DMS79 (cell line): ENCODE results near the gene ELOVL1.
"Not testable (repeated sequence)": the region's sequence is repeated elsewhere in the genome, so short reads cannot be mapped to it uniquely, and the experiment has no call there.

ENCODE experiments used
- DNase-seq: peaks from one replicate; lab custom pipeline; 2025; lab: John Stamatoyannopoulos, UW

Gene ELOVL1

GRCh38 chr1:43367904-43368645 lies at the start of gene ELOVL1:
Gene ELOVL1, minus strand, starts transcription at chr1:43368011. Its CDS starts 2,402 bp downstream, at chr1:43365609.
- peak; percentile 80 for DNase-seq

- no peak for DNase-seq
These were observed 48.1 kb upstream of the ELOVL1 start for GRCh38 chr1:43415901-43416300.

- no peak for DNase-seq
These were observed 46.9 kb upstream of the ELOVL1 start for GRCh38 chr1:43414634-43415223.

- not testable (repeated sequence) for DNase-seq
These were observed 45.6 kb upstream of the ELOVL1 start for GRCh38 chr1:43413426-43413825.

DNA sequence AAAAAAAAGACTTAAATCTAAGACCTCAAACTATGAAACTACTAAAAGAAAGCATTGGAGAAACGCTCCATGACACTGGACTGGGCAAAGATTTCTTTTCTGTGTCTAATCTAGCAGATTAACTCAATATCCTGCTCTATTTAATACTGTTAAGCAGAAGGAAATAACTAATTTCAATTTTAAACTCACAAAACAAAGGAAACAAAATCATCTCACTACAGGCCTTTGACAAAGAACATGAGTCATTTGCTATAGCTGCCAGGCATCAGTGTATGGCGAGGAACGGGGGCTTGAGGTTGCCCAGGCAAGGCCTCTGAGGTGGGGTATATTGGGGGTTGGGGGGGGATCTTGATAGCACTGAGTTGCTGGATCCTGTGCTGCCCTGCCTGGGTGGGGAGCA lies 42.8 kb upstream of the ELOVL1 start:
- DNase-seq = no peak

DNA sequence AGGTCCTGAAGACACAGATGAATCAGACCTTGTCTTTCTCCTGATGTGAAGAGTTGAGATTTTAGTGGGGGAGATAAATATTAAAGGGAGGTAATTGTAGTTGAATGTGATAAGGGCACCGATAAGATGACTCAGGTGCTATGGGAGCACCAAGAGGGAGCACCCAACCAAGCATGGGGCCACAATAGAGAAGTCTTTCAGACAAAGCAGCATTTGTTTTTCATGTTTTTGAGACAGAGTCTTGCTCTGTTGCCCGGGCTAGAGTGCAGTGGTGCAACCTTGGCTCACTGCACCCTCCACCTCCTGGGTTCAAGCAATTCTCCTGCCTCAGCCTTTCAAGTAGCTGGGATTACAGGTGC lies 38.0 kb upstream of the ELOVL1 start:
- no peak for DNase-seq

- no peak for DNase-seq
These were observed 37.5 kb upstream of the ELOVL1 start for GRCh38 chr1:43405219-43405875.

DNA sequence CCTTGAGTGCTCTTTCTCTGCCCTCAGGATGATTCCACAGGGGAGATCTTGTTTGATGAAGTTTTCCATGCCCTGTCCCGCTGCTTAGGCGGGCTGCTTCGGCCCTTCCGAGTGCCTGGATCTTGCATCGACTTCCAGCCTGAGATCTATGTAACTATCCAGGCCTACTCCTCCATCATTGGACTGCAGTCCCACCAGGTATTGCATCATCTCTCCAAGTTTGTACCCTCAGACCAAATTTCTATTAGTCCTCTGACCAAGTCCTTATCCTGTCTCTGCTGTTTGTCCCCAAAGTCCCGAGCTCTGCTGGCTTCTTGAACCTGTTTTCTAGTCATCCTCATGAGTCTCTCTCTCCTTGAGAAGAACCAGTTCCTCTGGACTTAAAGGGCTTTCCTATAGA lies 36.5 kb upstream of the ELOVL1 start:
- no peak for DNase-seq

DNA sequence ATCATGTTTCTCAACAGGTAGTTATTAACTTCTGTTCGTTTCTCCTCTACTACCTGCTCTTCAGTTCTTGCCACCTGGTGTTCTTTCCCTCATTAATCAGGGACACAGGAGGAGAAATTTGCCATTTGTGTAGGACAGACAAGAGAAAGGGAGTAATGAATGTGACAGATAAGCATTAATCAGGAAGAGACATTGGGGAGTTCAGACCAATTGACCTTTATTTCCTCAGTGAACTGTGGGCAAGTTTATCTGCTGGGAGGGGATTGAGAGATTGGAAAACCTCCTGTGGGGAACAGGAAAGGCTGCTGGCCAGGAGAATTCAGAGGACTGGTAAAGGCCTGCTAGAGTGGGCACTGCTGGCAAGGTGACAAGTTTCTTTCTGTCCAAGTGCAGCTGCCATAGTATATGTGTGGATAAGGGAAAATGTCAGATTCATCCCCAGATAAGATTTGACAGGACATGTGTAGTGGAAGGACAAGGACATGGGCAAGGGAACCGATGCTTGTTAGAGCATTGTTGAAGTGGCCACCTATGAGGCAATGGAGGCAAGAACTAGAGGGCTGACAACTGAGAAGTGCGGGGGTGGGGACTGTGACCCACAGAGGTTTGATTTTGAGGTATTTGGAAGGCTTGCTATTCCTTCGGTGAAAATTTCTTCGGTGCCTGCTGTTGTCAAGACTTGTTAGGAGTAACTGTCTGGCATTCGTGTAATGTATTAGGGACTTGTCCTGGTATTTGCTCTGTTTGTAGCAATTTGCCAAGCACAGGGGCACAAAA lies 34.5 kb upstream of the ELOVL1 start:
- DNase-seq = peak; percentile 17

GRCh38 chr1:43400441-43400840 lies 32.6 kb upstream of the ELOVL1 start:
- DNase-seq = not testable (repeated sequence)

DNA sequence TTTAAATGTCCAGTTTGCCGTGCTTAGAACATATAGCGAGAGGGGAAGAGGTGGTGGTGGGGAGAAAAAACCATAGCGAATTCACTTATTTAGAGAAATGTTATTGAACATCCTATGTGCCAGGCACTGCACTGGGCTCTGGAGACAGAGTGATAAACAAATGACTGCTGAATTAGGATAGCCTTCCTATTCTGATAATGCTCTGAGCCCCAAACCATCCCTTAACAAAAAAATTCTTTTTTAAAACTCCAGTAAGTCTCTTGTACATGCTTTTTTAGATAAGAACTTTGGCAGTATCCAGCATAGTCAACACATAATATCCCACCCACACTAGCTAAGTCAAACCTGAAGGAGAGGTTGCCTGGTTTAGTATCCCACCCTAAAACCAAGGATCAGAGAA lies 30.4 kb upstream of the ELOVL1 start:
- no peak for DNase-seq

GRCh38 chr1:43396059-43396458 lies 28.2 kb upstream of the ELOVL1 start:
- DNase-seq = peak; percentile 85

GRCh38 chr1:43395523-43395922 lies 27.7 kb upstream of the ELOVL1 start:
- DNase-seq = no peak

DNA sequence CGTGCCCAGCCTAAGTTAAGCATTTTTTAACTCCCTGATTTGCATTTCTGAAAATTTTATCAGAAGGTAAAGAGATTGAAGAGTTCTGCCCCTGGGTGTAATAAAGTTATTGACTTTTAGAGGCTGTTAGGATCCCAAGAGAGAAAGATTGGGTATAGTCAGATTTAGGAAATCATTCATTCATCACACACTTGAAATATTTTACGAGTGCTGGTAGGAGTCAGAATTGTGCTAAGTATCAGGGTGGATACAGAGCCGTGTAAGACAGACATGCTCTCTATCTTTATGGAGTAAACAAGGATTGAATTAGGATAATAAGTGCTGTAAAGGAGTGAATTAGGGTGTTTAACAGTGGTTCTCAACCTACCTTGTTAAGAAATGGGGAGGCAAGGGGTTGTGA lies 24.9 kb upstream of the ELOVL1 start:
- DNase-seq = no peak

DNA sequence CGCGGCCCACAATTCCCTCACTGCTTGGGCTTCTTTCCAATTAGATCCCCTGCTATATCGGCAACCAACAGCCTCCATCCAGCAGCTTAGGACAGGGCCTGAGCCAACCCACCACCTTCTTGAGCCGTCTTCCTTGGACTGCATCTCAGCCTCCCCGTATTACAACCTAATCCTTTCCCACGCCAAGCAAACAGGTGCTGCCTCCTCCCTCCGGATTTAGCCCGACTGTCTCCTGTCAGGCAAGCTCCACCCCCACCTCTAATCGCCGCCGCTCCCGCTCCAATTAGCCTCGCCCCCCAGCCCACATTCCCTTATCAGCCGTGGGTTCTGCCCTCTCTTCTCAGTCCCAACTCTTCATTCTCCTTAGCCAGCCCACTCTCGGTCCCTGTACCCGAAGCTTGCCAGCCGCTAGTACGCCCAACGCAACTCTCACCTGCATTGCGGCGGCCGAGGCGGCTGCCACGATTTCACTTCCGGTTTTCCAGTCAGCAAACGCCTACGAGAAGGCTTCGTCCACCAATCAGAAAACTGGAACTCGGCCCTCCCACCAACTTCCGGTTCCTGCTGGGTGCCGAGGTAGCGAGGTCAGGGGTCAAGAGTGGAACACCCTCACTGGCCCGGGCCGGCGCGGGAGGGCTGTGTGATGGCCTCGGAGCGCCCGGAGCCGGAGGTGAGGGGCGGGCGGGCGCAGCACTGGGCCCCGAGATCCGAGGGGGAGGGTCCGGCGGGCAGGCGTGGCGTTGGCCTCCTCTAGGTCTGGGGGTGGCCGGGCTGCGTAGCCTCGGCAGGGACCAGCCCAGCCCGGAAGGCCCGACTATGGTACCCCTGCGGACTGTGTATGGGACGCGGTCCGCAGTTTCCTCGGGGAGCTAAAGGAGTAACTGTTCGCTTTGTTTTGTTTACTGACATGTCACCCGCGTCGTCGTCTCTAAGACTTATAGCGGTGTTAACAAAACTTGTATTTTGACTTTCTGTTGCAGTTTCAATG lies 21.8 kb upstream of the ELOVL1 start, which contains the start of the genes MED8 and SZT2:
Gene MED8 (minus strand): TSS at position 475 of the 988 bp plus-strand sequence. CDS start 36 bp downstream, at position 439.
Gene SZT2 (plus strand): TSS at position 574 of the 988 bp plus-strand sequence. CDS start 70 bp downstream, at position 644.
- peak; percentile 92 for DNase-seq

DNA sequence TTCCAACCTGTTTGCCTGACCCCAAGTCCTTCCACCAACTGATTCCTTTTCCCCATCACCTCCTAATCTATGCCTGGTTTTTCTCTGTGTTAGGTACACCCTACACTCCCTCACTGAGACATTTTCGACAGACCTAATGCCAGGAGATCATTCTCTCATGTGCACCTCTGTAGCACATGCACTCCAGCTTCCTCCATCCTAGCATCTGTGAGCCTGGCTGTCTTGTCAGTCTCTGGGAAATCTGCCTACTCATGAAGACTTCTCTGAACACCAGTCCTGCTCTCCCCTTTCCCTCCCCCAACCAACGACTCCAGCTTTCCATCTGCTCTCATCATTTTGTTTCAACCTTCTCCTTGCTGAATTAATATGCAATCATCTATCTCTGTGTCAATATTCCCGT lies 20.8 kb upstream of the ELOVL1 start:
- DNase-seq = no peak

- peak; percentile 23 for DNase-seq
These were observed 20.3 kb upstream of the ELOVL1 start for GRCh38 chr1:43387976-43388599.

GRCh38 chr1:43386676-43387075 lies 18.9 kb upstream of the ELOVL1 start:
- no peak for DNase-seq

GRCh38 chr1:43383449-43383848 lies 15.6 kb upstream of the ELOVL1 start:
- peak; percentile 4 for DNase-seq

DNA sequence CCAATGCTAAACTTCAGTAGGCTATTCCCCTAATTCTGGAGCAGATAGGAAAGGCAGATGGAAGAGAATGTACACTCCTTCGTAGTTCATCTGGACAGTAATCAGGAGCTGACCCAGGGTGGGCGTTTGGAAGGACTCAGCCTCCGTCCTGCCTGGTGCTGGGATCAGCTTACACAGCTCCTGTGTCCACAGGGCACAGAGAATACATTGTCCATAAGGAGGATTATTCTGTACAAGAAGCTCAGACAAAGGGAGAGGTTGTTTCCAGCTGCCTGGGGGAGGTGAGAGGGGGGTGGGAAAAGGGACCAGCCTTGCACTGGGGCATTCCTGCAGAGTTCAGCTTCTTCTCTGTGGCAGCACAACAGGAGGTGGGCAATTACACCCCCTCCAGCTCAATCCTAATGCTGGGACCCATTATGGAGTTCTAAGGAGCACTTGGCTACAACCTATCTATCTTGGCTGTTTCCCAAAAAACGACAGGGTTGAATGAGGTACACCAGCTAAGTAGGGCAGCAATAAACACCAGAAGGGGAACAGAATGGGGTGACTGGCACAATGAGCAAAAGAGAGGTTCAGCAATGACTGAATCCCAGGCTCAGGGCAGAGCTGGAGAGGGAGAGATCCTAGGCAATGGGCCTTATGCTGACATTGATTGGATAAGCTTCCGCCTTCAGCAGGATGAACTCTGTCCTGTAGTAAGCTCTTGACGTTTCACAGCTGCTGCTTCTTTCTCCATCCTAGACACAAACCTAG lies 14.4 kb upstream of the ELOVL1 start:
- peak; percentile 90 for DNase-seq
